A549 (cell line): ENCODE results near the gene CARD19. TPM values are rescaled to one million over a fixed set of nuclear protein-coding genes. Genes with fewer than 3 reads are reported as not detected.

Experiments
- ATAC-seq, 2 experiments: fragments of 200-7000 bp in 1 of 2; fragments of >200 bp in 1 of 2; cut with Nextera tagmentation in 1 of 2; cut with Tn5 transposase in 1 of 2; 3 replicates each; pipeline versions ENCODE4 v1.8.0 to v1.9.1; 2018 to 2020; ENCODE audit warnings: mild to moderate bottlenecking in 1 of 2, moderate library complexity in 1 of 2
- CTCF ChIA-PET: fragments of 300-600 bp; sonication (Branson Sonifier 250); formaldehyde crosslinking; extraction: SDS; loops from one replicate; lab custom pipeline; 2021; ENCODE audit warnings: antibody characterized with exemption, inconsistent platforms; lab: Yijun Ruan, JAX
- POLR2A ChIA-PET: fragments of 350-600 bp; formaldehyde crosslinking; extraction: SDS; loops from one replicate; lab custom pipeline; 2021; ENCODE audit warnings: antibody characterized with exemption, inconsistent platforms; lab: Yijun Ruan, JAX
- DNase-seq, 2 experiments: peaks; one replicate each; pipeline versions ENCODE4 v3.0.0 to v3.0.0-alpha.2; 2011 to 2016; ENCODE audit warnings: low read depth in 1 of 2, low spot score in 1 of 2
- FAIRE-seq: peaks from 2 replicates; lab custom pipeline; 2011; peaks lifted over from hg19 to GRCh38; lab: Jason Lieb, UNC
- H3K27ac ChIP-seq, 2 experiments: fragments of >200 bp; sonication (Bioruptor Twin); formaldehyde crosslinking; 3 replicates each; pipeline ENCODE4 v1.5.1; 2016 to 2017
- H3K4me1 ChIP-seq: fragments of >200 bp; sonication (Bioruptor Twin); formaldehyde crosslinking; 3 replicates; pipeline ENCODE4 v1.6.1; 2016
- H3K4me2 ChIP-seq: fragments of >200 bp; sonication (Bioruptor Twin); formaldehyde crosslinking; 3 replicates; pipeline ENCODE4 v1.6.1; 2016
- H3K4me3 ChIP-seq: fragments of >200 bp; sonication (Bioruptor Twin); formaldehyde crosslinking; 3 replicates; pipeline ENCODE4 v1.5.1; 2016
- H3K9me3 ChIP-seq: fragments of >200 bp; sonication (Bioruptor Twin); formaldehyde crosslinking; 3 replicates; pipeline ENCODE4 v1.6.1; 2016
- ATOH8 ChIP-seq: fragments of 250-450 bp; sonication (Bioruptor Pico); IDR thresholded peaks from 2 replicates; pipeline ENCODE4 v1.5.0; 2020; ENCODE audit warnings: low read depth, mild to moderate bottlenecking, moderate library complexity
- CEBPB ChIP-seq, 2 experiments: fragments of >200 bp in 1 of 2; sonication (Bioruptor Twin) in 1 of 2; formaldehyde crosslinking in 1 of 2; IDR thresholded peaks; 2 replicates each; pipeline ENCODE4 v1.6.1; 2012 to 2016
- CTCF ChIP-seq: fragments of >200 bp; sonication (Bioruptor Twin); formaldehyde crosslinking; IDR thresholded peaks from 3 replicates; pipeline ENCODE4 v1.5.1; 2016
- EHF ChIP-seq: fragments of 250-450 bp; sonication (Bioruptor Pico); IDR thresholded peaks from 2 replicates; pipeline ENCODE4 v1.5.0; 2020; ENCODE audit warnings: mild to moderate bottlenecking
- HEYL ChIP-seq: fragments of 250-450 bp; sonication (Bioruptor Pico); IDR thresholded peaks from 2 replicates; pipeline ENCODE4 v1.8.0; 2021; ENCODE audit warnings: mild to moderate bottlenecking, moderate library complexity
- JUN ChIP-seq, 2 experiments: fragments of >200 bp; sonication (Bioruptor Twin); formaldehyde crosslinking; IDR thresholded peaks; 2 replicates in 1 of 2; 3 replicates in 1 of 2; pipeline ENCODE4 v1.6.1; 2016 to 2017
- JUNB ChIP-seq: fragments of >200 bp; sonication (Bioruptor Twin); formaldehyde crosslinking; IDR thresholded peaks from 2 replicates; pipeline ENCODE4 v1.6.1; 2016
- MAFK ChIP-seq: fragments of 450-650 bp; IDR thresholded peaks from 2 replicates; pipeline ENCODE4 v1.6.1; 2014; ENCODE audit not compliant: partially characterized antibody
- MAX ChIP-seq: IDR thresholded peaks from 2 replicates; pipeline ENCODE4 v1.6.1; 2012
- PHF8 ChIP-seq: fragments of 200-600 bp; sonication (generic); IDR thresholded peaks from 2 replicates; pipeline ENCODE4 v1.6.1; 2016; ENCODE audit warnings: low read depth, mild to moderate bottlenecking, antibody characterized with exemption, moderate library complexity, borderline replicate concordance
- POLR2A ChIP-seq: IDR thresholded peaks from 2 replicates; pipeline ENCODE4 v1.6.1; 2012; ENCODE audit warnings: mild to moderate bottlenecking, low read length
- RAD21 ChIP-seq, 2 experiments: fragments of >200 bp in 1 of 2; sonication (Bioruptor Twin) in 1 of 2; formaldehyde crosslinking in 1 of 2; IDR thresholded peaks in 1 of 2; conservative IDR thresholded peaks in 1 of 2; 2 replicates in 1 of 2; 3 replicates in 1 of 2; pipeline ENCODE4 v1.6.1; 2012 to 2018; ENCODE audit warnings: inconsistent platforms in 1 of 2
- REST ChIP-seq: fragments of 200-600 bp; sonication (generic); IDR thresholded peaks from 2 replicates; pipeline ENCODE4 v1.6.1; 2016; ENCODE audit warnings: antibody characterized with exemption, mild to moderate bottlenecking, moderate library complexity
- SREBF2 ChIP-seq: fragments of 450-650 bp; IDR thresholded peaks from 2 replicates; pipeline ENCODE4 v1.6.1; 2014; ENCODE audit warnings: mild to moderate bottlenecking, moderate library complexity
- TP53 ChIP-seq: fragments of 250-450 bp; sonication (Bioruptor Pico); IDR thresholded peaks from 2 replicates; pipeline ENCODE4 v1.5.0; 2021; ENCODE audit warnings: mild to moderate bottlenecking, moderate library complexity
- ZSCAN20 ChIP-seq: fragments of 250-450 bp; sonication (Bioruptor Pico); IDR thresholded peaks from 2 replicates; pipeline ENCODE4 v1.8.0; 2022; ENCODE audit warnings: mild to moderate bottlenecking, moderate library complexity
- WGBS: methylation state at CpG from one replicate; pipeline ENCODE4 v1.1.6; 2017; ENCODE audit errors: missing lambda C conversion rate; 5-methylcytosine and 5-hydroxymethylcytosine counted together
- polyA minus RNA-seq: library from RNA; depleted of rRNA, polyadenylated mRNA; stranded (reverse); fragments of >200 nt; gene quantifications from 2 replicates; pipeline ENCODE4 v1.2.3, GENCODE V29; 2011; rRNA and poly(A)+ RNA removed
- polyA plus RNA-seq, 4 experiments: library from polyadenylated mRNA; depleted of rRNA in 3 of 4; stranded (reverse); fragments of >200 nt; fragmentation: RNase III in 1 of 4; extraction: RNeasy Plus Mini Kit Qiagen cat#74134 plus additional on column Dnase treatment in 1 of 4; gene quantifications; 2 replicates in 3 of 4; 3 replicates in 1 of 4; pipeline ENCODE4 v1.2.3, GENCODE V29; 2011 to 2017

The CARD19 gene
- polyA plus RNA-seq (2011; rRNA removed) (27.6 and 36.0 TPM in 2 replicates), polyA plus RNA-seq (2017; fragmentation: RNase III; extraction: RNeasy Plus Mini Kit Qiagen cat#74134 plus additional on column Dnase treatment) (30.3 to 34.5 TPM (median 33.2 TPM) in 3 replicates), polyA minus RNA-seq (20.2 and 23.0 TPM in 2 replicates)
- 108 and 125 TPM in 2 replicates for polyA plus RNA-seq (2012; cell fraction: cytosol; rRNA removed)
- 124 and 150 TPM in 2 replicates for polyA plus RNA-seq (2012; cell fraction: nucleus; rRNA removed)

- ATAC-seq (peak; percentile 31 to 32; a peak in 5 of 6 replicates), DNase-seq (peak; percentile 42 to 55), FAIRE-seq (no peak)
- H3K4me2 ChIP-seq = peak within 1 kb of the TSS; percentile 99
- no peak for TF ChIP-seq MAFK
- peak; percentile 67; the same call in 1 of the 2 replicates for TF ChIP-seq PHF8
- TF ChIP-seq POLR2A = peak; percentile 60
- peak in 1 of 2 experiments; percentile 43; a peak in 2 of 5 replicates for TF ChIP-seq JUN (IDR thresholded peaks at IDR 0.05)
- no peak for TF ChIP-seq SREBF2
- CTCF ChIA-PET = interaction anchor here (0.6 to 4.4 kb wide), 5 partner anchors 9 to 93 kb away, joined by 3 to 47 read pairs (median 3); no protein-coding TSS in a partner anchor
- peaks cover 58% of the 10 kb centered on the region for H3K4me1 ChIP-seq
- peak within 1 kb of the TSS; percentile 99 for H3K27ac ChIP-seq
- H3K4me3 ChIP-seq = peak within 1 kb of the TSS; percentile 88
- WGBS = under 1% methylated on average over 41 of the region's 65 CpGs
- POLR2A ChIA-PET = interaction anchor here (2.1 kb wide), 1 partner anchor 23 kb away, joined by 12 read pairs; no protein-coding TSS in a partner anchor
- H3K9me3 ChIP-seq = no peaks in the 10 kb centered on the region; the same call in 2 of the 3 replicates
Measured at GRCh38 chr9:93096131-93096802, at the start of gene CARD19. TSS of gene CARD19 (plus strand) at chr9:93096217. CDS start at chr9:93096346, 129 bp downstream.

- 72% methylated on average over 8 of the region's 8 CpGs for WGBS
- H3K4me2 ChIP-seq = no peak overlapping the region
- no peaks in the 10 kb centered on the region for H3K9me3 ChIP-seq
- POLR2A ChIA-PET = no interaction called here
- no peak overlapping the region for H3K4me3 ChIP-seq
- CTCF ChIA-PET = no interaction called here
- TF ChIP-seq ATOH8 (CRISPR knock-in tag) (no peak), RAD21 (conservative IDR thresholded peaks at IDR 0.05 in 1 of 2, IDR thresholded peaks at IDR 0.05 in 1 of 2) (no peak), REST (no peak), EHF (CRISPR knock-in tag) (no peak), CEBPB (IDR thresholded peaks at IDR 0.05) (no peak), MAX (no peak), TP53 (no peak), ZSCAN20 (CRISPR knock-in tag) (no peak), JUNB (no peak), HEYL (no peak), CTCF (no peak)
- no peak for FAIRE-seq
- no peak for ATAC-seq
- no peaks in the 10 kb centered on the region for H3K4me1 ChIP-seq
- no peak for DNase-seq
- no peak overlapping the region for H3K27ac ChIP-seq
Measured at GRCh38 chr9:93048566-93049448, 47.2 kb upstream of the CARD19 start.
